Middle frontal gyrus (tissue), 1 donor: ENCODE data around the gene CAMK2D.

Experiments
- DNase-seq: peaks from one replicate; pipeline ENCODE4 v3.0.0-alpha.2; 2015; ENCODE audit warnings: low spot score; ENCODE audit errors: extremely low spot score

Gene CAMK2D

GRCh38 chr4:113684534-113685091, 76.9 kb downstream of the CAMK2D start:
- no peak for DNase-seq

GRCh38 chr4:113682730-113683537, 78.6 kb downstream of the CAMK2D start:
- no peak for DNase-seq

- DNase-seq = no peak
Measured at GRCh38 chr4:113678641-113679040, 82.9 kb downstream of the CAMK2D start.

GRCh38 chr4:113677325-113677724, 84.2 kb downstream of the CAMK2D start:
- no peak for DNase-seq

GRCh38 chr4:113675731-113676697, 85.5 kb downstream of the CAMK2D start:
- DNase-seq = no peak

- DNase-seq = no peak
Measured at GRCh38 chr4:113674733-113675132, 86.8 kb downstream of the CAMK2D start.

GRCh38 chr4:113674251-113674650, 87.3 kb downstream of the CAMK2D start:
- no peak for DNase-seq

- DNase-seq = no peak
Measured at GRCh38 chr4:113673450-113673849, 88.1 kb downstream of the CAMK2D start.

- no peak for DNase-seq
Measured at GRCh38 chr4:113666386-113667114, 95.0 kb downstream of the CAMK2D start.

GRCh38 chr4:113665036-113665435, 96.5 kb downstream of the CAMK2D start:
- DNase-seq = no peak

- DNase-seq = no peak
Measured at GRCh38 chr4:113662581-113662980, 99.0 kb downstream of the CAMK2D start.

- no peak for DNase-seq
Measured at GRCh38 chr4:113659127-113659526, 102.4 kb downstream of the CAMK2D start.

- no peak for DNase-seq
Measured at GRCh38 chr4:113657586-113658233, 103.8 kb downstream of the CAMK2D start.

- no peak for DNase-seq
Measured at GRCh38 chr4:113653871-113654270, 107.7 kb downstream of the CAMK2D start.

- no peak for DNase-seq
Measured at GRCh38 chr4:113646442-113646822, 115.1 kb downstream of the CAMK2D start.

- DNase-seq = no peak
Measured at GRCh38 chr4:113645771-113646441, 115.6 kb downstream of the CAMK2D start.

GRCh38 chr4:113645288-113645687, 116.2 kb downstream of the CAMK2D start:
- DNase-seq = no peak

GRCh38 chr4:113644398-113644797, 117.1 kb downstream of the CAMK2D start:
- no peak for DNase-seq

- no peak for DNase-seq
Measured at GRCh38 chr4:113643505-113643904, 118.0 kb downstream of the CAMK2D start.

GRCh38 chr4:113641025-113641431, 120.5 kb downstream of the CAMK2D start:
- DNase-seq = no peak
